ENCODE results near the gene UCKL1.
"Not testable (repeated sequence)": the region's sequence is repeated elsewhere in the genome, so short reads cannot be mapped to it uniquely, and the experiment has no call there.

UCKL1 gene

GRCh38 chr20:63961664-63962425 is 5.6 kb upstream of the UCKL1 start:
- no peak for DNase-seq (ENCODE audit: low read depth)
- no peak overlapping the region for H3K4me3 ChIP-seq (ENCODE audit: low read length)
- no peak for TF ChIP-seq CTCF (IDR thresholded peaks at IDR 0.05; ENCODE audit: insufficient read depth, low read depth, low read length, missing control alignments)

GRCh38 chr20:63960654-63961621 is 4.7 kb upstream of the UCKL1 start:
- not testable (repeated sequence) for DNase-seq (ENCODE audit: low read depth)

GRCh38 chr20:63959699-63960075 is 3.5 kb upstream of the UCKL1 start:
- no peak overlapping the region for H3K4me3 ChIP-seq (ENCODE audit: low read length)
- no peak for DNase-seq (ENCODE audit: low read depth)
- no peak for TF ChIP-seq CTCF (IDR thresholded peaks at IDR 0.05; ENCODE audit: insufficient read depth, low read depth, low read length, missing control alignments)

More at GRCh38 chr20:63960654-63961621, 4.7 kb upstream of the UCKL1 start:
- H3K4me3 ChIP-seq (ENCODE audit: low read length): not testable (repeated sequence)

- DNase-seq (ENCODE audit: low read depth): no peak
- TF ChIP-seq CTCF (IDR thresholded peaks at IDR 0.05; ENCODE audit: insufficient read depth, low read depth, low read length, missing control alignments): no peak
- H3K4me3 ChIP-seq (ENCODE audit: low read length): no peak overlapping the region
These were observed 2.9 kb upstream of the UCKL1 start for GRCh38 chr20:63958964-63959698.

GRCh38 chr20:63958471-63958870 is 2.3 kb upstream of the UCKL1 start:
- no peak for DNase-seq (ENCODE audit: low read depth)
- H3K4me3 ChIP-seq (ENCODE audit: low read length): no peak overlapping the region
- no peak for TF ChIP-seq CTCF (IDR thresholded peaks at IDR 0.05; ENCODE audit: insufficient read depth, low read depth, low read length, missing control alignments)

GRCh38 chr20:63957690-63958441 is 1.6 kb upstream of the UCKL1 start:
- no peak for TF ChIP-seq CTCF (IDR thresholded peaks at IDR 0.05; ENCODE audit: insufficient read depth, low read depth, low read length, missing control alignments)
- H3K4me3 ChIP-seq (ENCODE audit: low read length): peak overlapping the region; percentile 57
- peak; percentile 63 for DNase-seq (ENCODE audit: low read depth)

Data from epithelial cell of esophagus (primary cell).